KMS-11 (cell line): ENCODE data around the gene NRG2.

Source experiments
- H2AFZ ChIP-seq: fragments of 200-600 bp; sonication (generic); 2 replicates; pipeline ENCODE4 v1.6.1; 2016; ENCODE audit warnings: antibody characterized with exemption, mixed run types, low read depth
- H3K27ac ChIP-seq: fragments of 200-600 bp; sonication (generic); 2 replicates; pipeline ENCODE4 v1.6.1; 2016; ENCODE audit warnings: mild to moderate bottlenecking, mixed run types
- H3K27me3 ChIP-seq: fragments of 200-600 bp; sonication (generic); 2 replicates; pipeline ENCODE4 v1.6.1; 2017; ENCODE audit warnings: mild to moderate bottlenecking, low read depth, mixed run types, moderate library complexity; ENCODE audit not compliant: insufficient read depth
- H3K36me3 ChIP-seq: fragments of 200-600 bp; sonication (generic); 2 replicates; pipeline ENCODE4 v1.6.1; 2017; ENCODE audit warnings: mild to moderate bottlenecking, mixed run types; ENCODE audit not compliant: insufficient read depth
- H3K4me1 ChIP-seq: fragments of 200-600 bp; sonication (generic); 2 replicates; pipeline ENCODE4 v1.6.1; 2016; ENCODE audit warnings: mild to moderate bottlenecking, low read depth, mixed run types; ENCODE audit not compliant: poor library complexity, severe bottlenecking
- H3K4me2 ChIP-seq: fragments of 200-600 bp; sonication (generic); 2 replicates; pipeline ENCODE4 v1.7.0; 2016; ENCODE audit warnings: mild to moderate bottlenecking, mixed run types
- H3K4me3 ChIP-seq: fragments of 200-600 bp; sonication (generic); IDR thresholded peaks from 2 replicates; pipeline ENCODE4 v1.6.1; 2017; ENCODE audit warnings: low read depth, low read length, mixed read lengths; ENCODE audit not compliant: insufficient read depth
- H3K79me2 ChIP-seq: fragments of 200-600 bp; sonication (generic); 2 replicates; pipeline ENCODE4 v1.6.1; 2016; ENCODE audit warnings: low read depth, mixed run types; ENCODE audit not compliant: insufficient read depth
- H3K9ac ChIP-seq: fragments of 200-600 bp; sonication (generic); 2 replicates; pipeline ENCODE4 v1.6.1; 2016; ENCODE audit warnings: mild to moderate bottlenecking, mixed run types
- H4K20me1 ChIP-seq: fragments of 200-600 bp; sonication (generic); 2 replicates; pipeline ENCODE4 v1.6.1; 2016; ENCODE audit warnings: mild to moderate bottlenecking, mixed run types; ENCODE audit not compliant: insufficient read depth
- TF ChIP-seq, protein P1 (sequence below): fragments of 200-600 bp; sonication (generic); conservative IDR thresholded peaks from 2 replicates; pipeline ENCODE4 v1.6.1; 2017; ENCODE audit warnings: low read depth, mild to moderate bottlenecking, antibody characterized with exemption, low read length, moderate library complexity, mixed read lengths

Gene NRG2

DNA sequence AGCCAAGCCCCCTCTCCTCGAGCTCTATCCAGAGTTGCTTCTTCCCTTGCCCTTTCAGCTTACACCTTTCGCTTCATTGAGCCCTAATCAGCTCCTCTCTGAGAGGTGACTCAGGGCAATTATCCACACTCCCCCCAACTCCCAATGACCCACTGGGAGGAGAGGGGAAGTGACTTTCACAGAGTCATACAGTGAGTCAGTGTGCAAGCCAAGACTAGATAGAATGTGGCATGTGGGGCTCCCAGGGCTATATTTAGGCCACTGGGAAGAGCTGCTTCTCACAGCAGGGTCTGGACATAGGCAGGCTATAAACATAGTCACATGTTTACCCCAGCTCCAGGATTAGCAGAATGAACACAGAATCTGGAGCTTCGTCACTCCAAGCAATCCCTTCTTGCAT is 57.4 kb downstream of the NRG2 start:
- Histone ChIP-seq H3K4me1 (no peaks in the 10 kb centered on the region), H3K79me2 (no peaks in the 10 kb centered on the region), H3K36me3 (no peaks in the 10 kb centered on the region), H4K20me1 (no peaks in the 10 kb centered on the region), H3K9ac (no peak overlapping the region), H3K27me3 (no peaks in the 10 kb centered on the region), H3K27ac (no peak overlapping the region), H3K4me3 (no peak overlapping the region), H2AFZ (no peak overlapping the region), H3K4me2 (no peak overlapping the region)
- TF ChIP-seq, protein P1, sequence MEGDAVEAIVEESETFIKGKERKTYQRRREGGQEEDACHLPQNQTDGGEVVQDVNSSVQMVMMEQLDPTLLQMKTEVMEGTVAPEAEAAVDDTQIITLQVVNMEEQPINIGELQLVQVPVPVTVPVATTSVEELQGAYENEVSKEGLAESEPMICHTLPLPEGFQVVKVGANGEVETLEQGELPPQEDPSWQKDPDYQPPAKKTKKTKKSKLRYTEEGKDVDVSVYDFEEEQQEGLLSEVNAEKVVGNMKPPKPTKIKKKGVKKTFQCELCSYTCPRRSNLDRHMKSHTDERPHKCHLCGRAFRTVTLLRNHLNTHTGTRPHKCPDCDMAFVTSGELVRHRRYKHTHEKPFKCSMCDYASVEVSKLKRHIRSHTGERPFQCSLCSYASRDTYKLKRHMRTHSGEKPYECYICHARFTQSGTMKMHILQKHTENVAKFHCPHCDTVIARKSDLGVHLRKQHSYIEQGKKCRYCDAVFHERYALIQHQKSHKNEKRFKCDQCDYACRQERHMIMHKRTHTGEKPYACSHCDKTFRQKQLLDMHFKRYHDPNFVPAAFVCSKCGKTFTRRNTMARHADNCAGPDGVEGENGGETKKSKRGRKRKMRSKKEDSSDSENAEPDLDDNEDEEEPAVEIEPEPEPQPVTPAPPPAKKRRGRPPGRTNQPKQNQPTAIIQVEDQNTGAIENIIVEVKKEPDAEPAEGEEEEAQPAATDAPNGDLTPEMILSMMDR: no peak

DNA sequence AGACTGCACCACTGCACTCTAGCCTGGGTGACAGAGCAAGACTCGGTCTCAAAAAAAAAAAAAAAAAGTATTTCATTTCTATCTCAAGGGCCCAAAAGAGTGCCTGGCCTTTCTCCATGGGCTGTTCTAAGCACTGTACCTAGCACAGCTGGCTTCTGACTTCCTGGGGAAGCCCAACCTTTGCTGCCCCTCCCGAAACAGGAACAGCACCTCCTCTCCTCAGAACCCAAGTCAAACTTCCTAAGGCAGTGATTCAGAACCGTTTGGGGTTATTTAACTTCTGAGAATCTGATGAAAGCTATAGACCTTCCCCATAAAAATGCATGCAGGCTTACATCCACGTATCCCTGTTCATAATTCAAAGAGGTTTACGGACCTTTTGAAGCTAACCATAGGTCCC is 57.8 kb downstream of the NRG2 start:
- Histone ChIP-seq H3K27me3 (no peaks in the 10 kb centered on the region), H3K4me3 (no peak overlapping the region), H3K9ac (no peak overlapping the region), H4K20me1 (no peaks in the 10 kb centered on the region), H3K27ac (no peak overlapping the region), H3K79me2 (no peaks in the 10 kb centered on the region), H3K4me1 (no peaks in the 10 kb centered on the region), H2AFZ (no peak overlapping the region), H3K36me3 (no peaks in the 10 kb centered on the region), H3K4me2 (no peak overlapping the region)
- TF ChIP-seq, protein P1: no peak

DNA sequence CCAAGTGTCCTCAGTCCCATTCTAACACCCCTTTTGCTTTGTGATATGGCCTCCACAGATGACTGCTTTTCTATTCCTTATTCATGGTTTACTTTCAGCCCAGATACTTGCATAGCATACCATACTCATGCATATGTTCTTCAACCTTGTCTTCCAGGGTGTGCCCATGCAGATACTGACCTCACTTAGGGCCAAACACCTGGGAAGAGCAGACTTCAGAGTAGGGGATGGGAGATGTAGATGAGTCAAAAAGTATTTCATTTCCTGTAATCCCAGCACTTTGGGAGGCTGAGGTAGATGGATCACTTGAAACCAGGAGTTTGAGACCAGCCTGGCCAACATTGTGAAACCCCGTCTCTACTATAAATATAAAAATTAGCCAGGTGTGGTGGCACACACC is 58.3 kb downstream of the NRG2 start:
- Histone ChIP-seq H3K36me3 (no peaks in the 10 kb centered on the region), H3K9ac (no peak overlapping the region), H2AFZ (no peak overlapping the region), H3K27ac (no peak overlapping the region), H4K20me1 (no peaks in the 10 kb centered on the region), H3K4me1 (no peaks in the 10 kb centered on the region), H3K79me2 (no peaks in the 10 kb centered on the region), H3K27me3 (no peaks in the 10 kb centered on the region), H3K4me2 (no peak overlapping the region), H3K4me3 (no peak overlapping the region)
- TF ChIP-seq, protein P1: no peak

DNA sequence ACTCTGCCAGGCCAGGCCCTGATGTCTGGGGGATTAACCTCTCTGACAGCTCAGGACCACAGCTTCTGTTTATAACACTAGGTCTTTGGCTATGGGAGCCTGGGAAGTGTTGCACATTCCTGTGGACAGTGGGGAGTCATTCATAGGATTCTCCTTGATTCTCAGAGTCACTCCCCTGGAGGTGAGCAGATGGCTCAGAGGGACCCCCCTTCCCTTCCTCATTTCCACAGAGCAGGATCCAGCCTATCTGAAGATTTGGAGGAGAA is 60.2 kb downstream of the NRG2 start:
- Histone ChIP-seq H4K20me1 (no peaks in the 10 kb centered on the region), H3K4me2 (no peak overlapping the region), H3K27me3 (no peaks in the 10 kb centered on the region), H3K9ac (no peak overlapping the region), H3K79me2 (no peaks in the 10 kb centered on the region), H3K36me3 (no peaks in the 10 kb centered on the region), H2AFZ (no peak overlapping the region), H3K4me3 (no peak overlapping the region), H3K4me1 (no peaks in the 10 kb centered on the region), H3K27ac (no peak overlapping the region)
- TF ChIP-seq, protein P1: no peak
